KMS-11 (cell line): Measurements from ENCODE around the gene ENTR1.

ENCODE experiments used
- H2AFZ ChIP-seq: fragments of 200-600 bp; sonication (generic); 2 replicates; pipeline ENCODE4 v1.6.1; 2016; ENCODE audit warnings: antibody characterized with exemption, mixed run types, low read depth
- H3K27ac ChIP-seq: fragments of 200-600 bp; sonication (generic); 2 replicates; pipeline ENCODE4 v1.6.1; 2016; ENCODE audit warnings: mild to moderate bottlenecking, mixed run types
- H3K27me3 ChIP-seq: fragments of 200-600 bp; sonication (generic); 2 replicates; pipeline ENCODE4 v1.6.1; 2017; ENCODE audit warnings: mild to moderate bottlenecking, low read depth, mixed run types, moderate library complexity; ENCODE audit not compliant: insufficient read depth
- H3K36me3 ChIP-seq: fragments of 200-600 bp; sonication (generic); 2 replicates; pipeline ENCODE4 v1.6.1; 2017; ENCODE audit warnings: mild to moderate bottlenecking, mixed run types; ENCODE audit not compliant: insufficient read depth
- H3K4me1 ChIP-seq: fragments of 200-600 bp; sonication (generic); 2 replicates; pipeline ENCODE4 v1.6.1; 2016; ENCODE audit warnings: mild to moderate bottlenecking, low read depth, mixed run types; ENCODE audit not compliant: poor library complexity, severe bottlenecking
- H3K4me2 ChIP-seq: fragments of 200-600 bp; sonication (generic); 2 replicates; pipeline ENCODE4 v1.7.0; 2016; ENCODE audit warnings: mild to moderate bottlenecking, mixed run types
- H3K4me3 ChIP-seq: fragments of 200-600 bp; sonication (generic); IDR thresholded peaks from 2 replicates; pipeline ENCODE4 v1.6.1; 2017; ENCODE audit warnings: low read depth, low read length, mixed read lengths; ENCODE audit not compliant: insufficient read depth
- H3K79me2 ChIP-seq: fragments of 200-600 bp; sonication (generic); 2 replicates; pipeline ENCODE4 v1.6.1; 2016; ENCODE audit warnings: low read depth, mixed run types; ENCODE audit not compliant: insufficient read depth
- H3K9ac ChIP-seq: fragments of 200-600 bp; sonication (generic); 2 replicates; pipeline ENCODE4 v1.6.1; 2016; ENCODE audit warnings: mild to moderate bottlenecking, mixed run types
- H4K20me1 ChIP-seq: fragments of 200-600 bp; sonication (generic); 2 replicates; pipeline ENCODE4 v1.6.1; 2016; ENCODE audit warnings: mild to moderate bottlenecking, mixed run types; ENCODE audit not compliant: insufficient read depth
- CTCF ChIP-seq: fragments of 200-600 bp; sonication (generic); conservative IDR thresholded peaks from 2 replicates; pipeline ENCODE4 v1.6.1; 2017; ENCODE audit warnings: low read depth, mild to moderate bottlenecking, antibody characterized with exemption, low read length, moderate library complexity, mixed read lengths

The ENTR1 gene

GRCh38 chr9:136363949-136364748, 46.3 kb downstream of the ENTR1 start:
- Histone ChIP-seq H3K27ac (no peak overlapping the region; the same call in 1 of the 2 replicates), H3K4me3 (no peak overlapping the region), H3K79me2 (no peaks in the 10 kb centered on the region), H3K4me1 (peaks cover 10% of the 10 kb centered on the region), H3K27me3 (no peaks in the 10 kb centered on the region), H3K9ac (peak overlapping the region; percentile 89; the same call in 1 of the 2 replicates), H3K4me2 (peak overlapping the region; percentile 37; the same call in 1 of the 2 replicates), H4K20me1 (no peaks in the 10 kb centered on the region), H3K36me3 (no peaks in the 10 kb centered on the region), H2AFZ (0 out of 2 replicates have a peak overlapping the region, but pooled peaks have one; percentile 42)
- peak; percentile 24; the same call in 1 of the 2 replicates for TF ChIP-seq CTCF

GRCh38 chr9:136363106-136363948, 47.1 kb downstream of the ENTR1 start, which contains the start of gene DNLZ:
DNLZ (minus strand) TSS chr9:136363744; CDS start chr9:136363714, 30 bp downstream.
- Histone ChIP-seq H3K27ac (peak within 1 kb of the TSS; percentile 72), H2AFZ (peak within 1 kb of the TSS; percentile 42), H3K9ac (peak within 1 kb of the TSS; percentile 89)

GRCh38 chr9:136362450-136362784, 48.0 kb downstream of the ENTR1 start:
- H2AFZ ChIP-seq = no peak overlapping the region
- no peaks in the 10 kb centered on the region for H3K27me3 ChIP-seq
- TF ChIP-seq CTCF = no peak
- H3K27ac ChIP-seq = no peak overlapping the region
- H3K9ac ChIP-seq = no peak overlapping the region
- no peaks in the 10 kb centered on the region for H3K79me2 ChIP-seq
- peak overlapping the region; percentile 24; the same call in 1 of the 2 replicates for H3K4me2 ChIP-seq
- no peak overlapping the region for H3K4me3 ChIP-seq
- peaks cover 10% of the 10 kb centered on the region for H3K4me1 ChIP-seq
- H4K20me1 ChIP-seq = no peaks in the 10 kb centered on the region
- no peaks in the 10 kb centered on the region for H3K36me3 ChIP-seq

More at GRCh38 chr9:136363106-136363948, 47.1 kb downstream of the ENTR1 start, which contains the start of gene DNLZ:
- Histone ChIP-seq H3K79me2 (no peaks in the 10 kb centered on the region), H3K27me3 (no peaks in the 10 kb centered on the region), H3K36me3 (no peaks in the 10 kb centered on the region), H3K4me1 (peaks cover 10% of the 10 kb centered on the region), H3K4me2 (peak within 1 kb of the TSS; percentile 37; the same call in 1 of the 2 replicates), H3K4me3 (no peak within 1 kb of the TSS), H4K20me1 (no peaks in the 10 kb centered on the region)
- peak; percentile 84 for TF ChIP-seq CTCF

- Histone ChIP-seq H4K20me1 (no peaks in the 10 kb centered on the region), H3K9ac (no peak overlapping the region), H2AFZ (no peak overlapping the region), H3K36me3 (no peaks in the 10 kb centered on the region), H3K4me3 (no peak overlapping the region), H3K79me2 (no peaks in the 10 kb centered on the region), H3K4me2 (no peak overlapping the region), H3K27me3 (peaks cover 4% of the 10 kb centered on the region; the same call in 1 of the 2 replicates), H3K4me1 (peaks cover 10% of the 10 kb centered on the region), H3K27ac (no peak overlapping the region)
- no peak for TF ChIP-seq CTCF
Measured at GRCh38 chr9:136361754-136362449, 48.5 kb downstream of the ENTR1 start.
